ENCODE results near the gene CDC27. TPM values are rescaled to one million over a fixed set of nuclear protein-coding genes. Genes with fewer than 3 reads are reported as not detected.

The CDC27 gene
- total RNA-seq, 1 experiment from 2014 or later = 83.3 TPM

GRCh38 chr17:47099987-47100711, 88.9 kb downstream of the CDC27 start:
- 0 out of 2 replicates have a peak overlapping the region, but pooled peaks have one; percentile 91 for H3K27ac Mint-ChIP-seq
- peaks cover 7% of the 10 kb centered on the region for H3K4me1 Mint-ChIP-seq
- CTCF ChIA-PET = no interaction called here
- ATAC-seq = peak; percentile 99
- peak; percentile 94 for DNase-seq (ENCODE audit: low spot score)
- POLR2A ChIA-PET = no interaction called here
- TF ChIP-seq MAX (CRISPR knock-in tag; IDR thresholded peaks at IDR 0.05) = peak; percentile 32; the same call in 1 of the 2 replicates
- TF ChIP-seq TEAD1 (CRISPR knock-in tag; IDR thresholded peaks at IDR 0.05) = peak; percentile 58; the same call in 1 of the 2 replicates
- TF ChIP-seq, protein P1, sequence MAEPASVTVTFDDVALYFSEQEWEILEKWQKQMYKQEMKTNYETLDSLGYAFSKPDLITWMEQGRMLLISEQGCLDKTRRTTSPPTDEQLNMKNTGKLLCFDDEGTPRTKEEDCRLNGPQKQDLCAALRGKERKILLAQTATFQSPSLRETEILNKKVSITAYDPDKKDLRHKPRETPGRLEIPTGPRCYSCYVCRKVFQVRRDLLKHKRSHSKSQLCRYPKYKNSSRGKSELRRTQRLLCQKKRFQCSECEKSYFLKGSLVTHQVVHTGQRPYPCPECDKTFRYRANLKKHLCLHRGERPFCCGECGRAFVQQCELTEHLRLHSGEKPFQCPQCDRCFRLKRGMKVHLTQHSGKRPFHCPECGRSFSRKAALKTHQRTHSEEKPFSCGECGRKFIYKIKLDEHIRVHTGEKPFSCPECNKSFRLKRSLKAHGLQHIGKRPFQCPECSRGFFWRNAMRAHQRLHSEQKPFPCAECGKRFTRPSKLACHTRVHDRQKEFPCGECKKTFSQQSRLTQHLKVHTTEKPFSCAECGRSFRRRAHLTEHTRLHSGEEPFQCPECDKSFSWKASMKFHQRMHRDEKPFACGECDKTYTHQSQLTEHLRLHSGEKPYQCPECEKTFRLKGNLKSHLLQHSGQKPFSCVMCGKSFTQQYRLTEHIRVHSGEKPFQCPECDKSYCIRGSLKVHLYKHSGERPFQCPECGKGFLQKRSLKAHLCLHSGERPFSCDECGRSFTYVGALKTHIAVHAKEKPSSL (CRISPR knock-in tag; conservative IDR thresholded peaks at IDR 0.05) = no peak
- TF ChIP-seq GABPB1 (CRISPR knock-in tag; IDR thresholded peaks at IDR 0.05) = peak; percentile 46
- TF ChIP-seq FOXK1 (CRISPR knock-in tag; IDR thresholded peaks at IDR 0.05) = 0 out of 2 replicates have a peak, but pooled peaks have one; percentile 42
- TF ChIP-seq CBFB (CRISPR knock-in tag; IDR thresholded peaks at IDR 0.05; ENCODE audit: low read depth) = 0 out of 2 replicates have a peak, but pooled peaks have one; percentile 27
- TF ChIP-seq GTF2I (CRISPR knock-in tag; conservative IDR thresholded peaks at IDR 0.05) = no peak
- peak; percentile 91 for TF ChIP-seq NFYB (CRISPR knock-in tag; conservative IDR thresholded peaks at IDR 0.05; ENCODE audit: low read depth)
- no peak for TF ChIP-seq NR1H2 (CRISPR knock-in tag; IDR thresholded peaks at IDR 0.05)
- TF ChIP-seq JUN (CRISPR knock-in tag; IDR thresholded peaks at IDR 0.05) = peak; percentile 49; the same call in 1 of the 2 replicates
- TF ChIP-seq SP1 (CRISPR knock-in tag; conservative IDR thresholded peaks at IDR 0.05) = peak; percentile 82
- TF ChIP-seq USF1 (CRISPR knock-in tag; IDR thresholded peaks at IDR 0.05) = no peak; the same call in 1 of the 2 replicates
- 0 out of 2 replicates have a peak, but pooled peaks have one; percentile 13 for TF ChIP-seq FOXP1 (CRISPR knock-in tag; IDR thresholded peaks at IDR 0.05; ENCODE audit: borderline replicate concordance)
- no peak for TF ChIP-seq USF2 (CRISPR knock-in tag; IDR thresholded peaks at IDR 0.05)
- TF ChIP-seq ZNF671 (CRISPR knock-in tag; IDR thresholded peaks at IDR 0.05) = no peak
- TF ChIP-seq HMGXB4 (CRISPR knock-in tag; IDR thresholded peaks at IDR 0.05) = peak; percentile 53
- peak; percentile 46; the same call in 1 of the 2 replicates for TF ChIP-seq ESRRA (CRISPR knock-in tag; IDR thresholded peaks at IDR 0.05; ENCODE audit: borderline replicate concordance)
- H3K36me3 Mint-ChIP-seq = no peaks in the 10 kb centered on the region
- H3K27me3 Mint-ChIP-seq (ENCODE audit: low read depth) = peaks cover 4% of the 10 kb centered on the region; the same call in 1 of the 2 replicates
- H3K4me3 Mint-ChIP-seq = peak overlapping the region; percentile 100
- H3K9me3 Mint-ChIP-seq = peaks cover 5% of the 10 kb centered on the region

DNA sequence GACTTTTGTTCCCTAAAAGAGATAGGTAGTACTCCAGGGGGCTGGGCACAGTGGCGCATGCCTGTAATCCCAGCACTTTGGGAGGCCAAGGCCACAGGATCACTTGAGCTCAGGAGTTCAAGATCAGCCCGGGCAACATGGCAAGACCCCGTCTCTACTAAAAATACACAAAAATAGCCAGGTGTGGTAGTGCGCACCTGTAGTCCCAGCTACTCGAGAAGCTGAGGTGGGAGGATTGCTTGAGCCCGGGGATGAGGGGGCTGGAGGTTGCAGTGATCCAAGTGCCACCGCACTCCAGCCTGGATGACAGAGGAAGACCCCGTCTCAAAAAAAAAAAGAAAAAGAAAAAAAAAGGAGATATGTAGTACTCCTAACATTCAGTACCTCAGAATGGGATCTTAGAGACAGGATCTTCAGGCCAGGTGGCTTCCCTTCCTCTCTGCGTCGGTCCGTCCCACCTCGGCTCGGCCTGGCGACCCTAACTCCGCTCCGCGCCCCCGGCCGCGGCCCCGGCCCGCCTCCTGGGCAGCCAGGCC, 89.6 kb downstream of the CDC27 start:
- ChIA-PET CTCF (no interaction called here), POLR2A (no interaction called here)
- H3K9me3 Mint-ChIP-seq = peaks cover 5% of the 10 kb centered on the region
- H3K36me3 Mint-ChIP-seq = no peaks in the 10 kb centered on the region
- 0 out of 2 replicates have a peak, but pooled peaks have one; percentile 8 for TF ChIP-seq ZNF121 (CRISPR knock-in tag; IDR thresholded peaks at IDR 0.05)
- TF ChIP-seq ZNF416 (CRISPR knock-in tag; IDR thresholded peaks at IDR 0.05) = no peak
- TF ChIP-seq, protein P2, sequence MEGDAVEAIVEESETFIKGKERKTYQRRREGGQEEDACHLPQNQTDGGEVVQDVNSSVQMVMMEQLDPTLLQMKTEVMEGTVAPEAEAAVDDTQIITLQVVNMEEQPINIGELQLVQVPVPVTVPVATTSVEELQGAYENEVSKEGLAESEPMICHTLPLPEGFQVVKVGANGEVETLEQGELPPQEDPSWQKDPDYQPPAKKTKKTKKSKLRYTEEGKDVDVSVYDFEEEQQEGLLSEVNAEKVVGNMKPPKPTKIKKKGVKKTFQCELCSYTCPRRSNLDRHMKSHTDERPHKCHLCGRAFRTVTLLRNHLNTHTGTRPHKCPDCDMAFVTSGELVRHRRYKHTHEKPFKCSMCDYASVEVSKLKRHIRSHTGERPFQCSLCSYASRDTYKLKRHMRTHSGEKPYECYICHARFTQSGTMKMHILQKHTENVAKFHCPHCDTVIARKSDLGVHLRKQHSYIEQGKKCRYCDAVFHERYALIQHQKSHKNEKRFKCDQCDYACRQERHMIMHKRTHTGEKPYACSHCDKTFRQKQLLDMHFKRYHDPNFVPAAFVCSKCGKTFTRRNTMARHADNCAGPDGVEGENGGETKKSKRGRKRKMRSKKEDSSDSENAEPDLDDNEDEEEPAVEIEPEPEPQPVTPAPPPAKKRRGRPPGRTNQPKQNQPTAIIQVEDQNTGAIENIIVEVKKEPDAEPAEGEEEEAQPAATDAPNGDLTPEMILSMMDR (IDR thresholded peaks at IDR 0.05) = no peak
- TF ChIP-seq JAZF1 (CRISPR knock-in tag; IDR thresholded peaks at IDR 0.05) = no peak
- DNase-seq (ENCODE audit: low spot score) (no peak), ATAC-seq (peak; percentile 18)
- no peak overlapping the region for H3K27ac Mint-ChIP-seq
- peak overlapping the region; percentile 90 for H3K4me3 Mint-ChIP-seq
- H3K4me1 Mint-ChIP-seq = peaks cover 7% of the 10 kb centered on the region
- H3K27me3 Mint-ChIP-seq (ENCODE audit: low read depth) = peaks cover 4% of the 10 kb centered on the region; the same call in 1 of the 2 replicates

Data from WTC11 (cell line).